ENCODE measurements around the gene CREG1.

CREG1 gene

DNA sequence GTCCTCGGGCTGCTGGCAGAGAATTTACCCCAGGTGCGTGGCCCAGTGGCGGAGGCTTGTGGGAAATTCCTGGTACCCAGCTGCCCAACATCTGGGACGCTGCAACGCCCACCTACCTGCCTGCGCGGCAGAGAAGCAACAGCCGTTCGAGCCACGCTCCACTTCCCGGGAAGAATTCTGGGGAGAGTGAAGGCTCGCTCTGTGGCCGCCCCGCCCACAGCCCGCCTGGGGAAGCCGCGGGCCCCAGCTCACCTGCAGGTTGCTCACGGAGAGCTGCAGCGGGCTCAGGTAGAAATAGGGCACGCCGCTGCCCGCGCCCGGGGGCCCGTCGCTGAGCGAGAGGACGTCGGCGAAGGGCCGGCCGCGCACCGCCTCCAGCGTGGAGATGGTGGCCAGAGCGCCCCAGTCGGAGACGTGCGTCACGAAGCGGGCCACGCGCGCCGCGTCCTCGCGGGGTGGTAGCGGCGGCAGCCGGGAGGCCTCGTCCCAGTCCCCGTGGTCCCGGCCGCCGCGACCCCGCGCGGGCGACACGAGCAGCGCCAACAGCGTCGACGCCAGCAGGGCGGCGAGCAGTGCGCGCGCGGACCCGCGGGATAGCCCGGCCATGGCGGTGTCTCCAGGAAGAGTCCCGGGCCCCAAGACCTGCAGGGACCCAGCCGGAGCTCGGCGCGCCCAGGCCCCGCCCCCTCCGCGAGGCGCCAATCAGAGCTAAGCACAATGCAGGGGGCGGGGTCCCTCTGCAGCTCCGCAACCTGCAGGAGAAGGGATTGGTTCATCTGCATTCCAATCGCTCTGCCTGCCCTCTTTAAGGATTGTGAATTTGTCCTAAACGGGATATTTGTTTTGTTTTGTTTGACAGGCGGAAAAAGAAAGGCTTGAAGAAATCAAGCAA, at the start of gene CREG1:
CREG1 (minus strand) TSS at position 627 of the 892 bp plus-strand sequence.
- TF ChIP-seq, protein P1, sequence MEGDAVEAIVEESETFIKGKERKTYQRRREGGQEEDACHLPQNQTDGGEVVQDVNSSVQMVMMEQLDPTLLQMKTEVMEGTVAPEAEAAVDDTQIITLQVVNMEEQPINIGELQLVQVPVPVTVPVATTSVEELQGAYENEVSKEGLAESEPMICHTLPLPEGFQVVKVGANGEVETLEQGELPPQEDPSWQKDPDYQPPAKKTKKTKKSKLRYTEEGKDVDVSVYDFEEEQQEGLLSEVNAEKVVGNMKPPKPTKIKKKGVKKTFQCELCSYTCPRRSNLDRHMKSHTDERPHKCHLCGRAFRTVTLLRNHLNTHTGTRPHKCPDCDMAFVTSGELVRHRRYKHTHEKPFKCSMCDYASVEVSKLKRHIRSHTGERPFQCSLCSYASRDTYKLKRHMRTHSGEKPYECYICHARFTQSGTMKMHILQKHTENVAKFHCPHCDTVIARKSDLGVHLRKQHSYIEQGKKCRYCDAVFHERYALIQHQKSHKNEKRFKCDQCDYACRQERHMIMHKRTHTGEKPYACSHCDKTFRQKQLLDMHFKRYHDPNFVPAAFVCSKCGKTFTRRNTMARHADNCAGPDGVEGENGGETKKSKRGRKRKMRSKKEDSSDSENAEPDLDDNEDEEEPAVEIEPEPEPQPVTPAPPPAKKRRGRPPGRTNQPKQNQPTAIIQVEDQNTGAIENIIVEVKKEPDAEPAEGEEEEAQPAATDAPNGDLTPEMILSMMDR (IDR thresholded peaks at IDR 0.05; ENCODE audit: control insufficient read depth, insufficient read depth, low read depth, low read length, missing control alignments) = no peak
- H3K4me3 ChIP-seq (ENCODE audit: control insufficient read depth, low read depth, low read length) = peak within 1 kb of the TSS; percentile 49
- DNase-seq (ENCODE audit: low read depth) = peak; percentile 41

DNA sequence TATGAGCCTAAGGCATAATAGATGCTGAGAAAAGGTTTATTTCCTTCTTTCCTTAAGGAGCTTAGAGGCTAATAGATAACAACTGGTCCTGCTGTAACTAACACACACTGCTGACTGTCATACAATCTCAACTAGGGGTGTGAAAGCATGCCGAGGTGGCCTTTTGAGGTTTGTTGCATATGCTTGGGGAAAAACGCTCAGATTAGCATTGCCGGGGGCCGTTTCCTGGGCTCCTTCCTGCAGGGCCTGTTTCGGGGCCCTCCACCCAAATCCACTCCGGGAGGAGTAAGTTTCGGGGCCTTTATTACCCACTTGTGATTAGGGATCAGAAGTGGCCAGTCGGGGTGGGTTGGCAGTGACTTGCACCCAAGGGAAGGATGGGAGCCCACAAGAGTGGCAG, 49.3 kb upstream of the CREG1 start:
- TF ChIP-seq, protein P1 (IDR thresholded peaks at IDR 0.05; ENCODE audit: control insufficient read depth, insufficient read depth, low read depth, low read length, missing control alignments) = no peak
- no peak for DNase-seq (ENCODE audit: low read depth)
- H3K4me3 ChIP-seq (ENCODE audit: control insufficient read depth, low read depth, low read length) = no peak overlapping the region

DNA sequence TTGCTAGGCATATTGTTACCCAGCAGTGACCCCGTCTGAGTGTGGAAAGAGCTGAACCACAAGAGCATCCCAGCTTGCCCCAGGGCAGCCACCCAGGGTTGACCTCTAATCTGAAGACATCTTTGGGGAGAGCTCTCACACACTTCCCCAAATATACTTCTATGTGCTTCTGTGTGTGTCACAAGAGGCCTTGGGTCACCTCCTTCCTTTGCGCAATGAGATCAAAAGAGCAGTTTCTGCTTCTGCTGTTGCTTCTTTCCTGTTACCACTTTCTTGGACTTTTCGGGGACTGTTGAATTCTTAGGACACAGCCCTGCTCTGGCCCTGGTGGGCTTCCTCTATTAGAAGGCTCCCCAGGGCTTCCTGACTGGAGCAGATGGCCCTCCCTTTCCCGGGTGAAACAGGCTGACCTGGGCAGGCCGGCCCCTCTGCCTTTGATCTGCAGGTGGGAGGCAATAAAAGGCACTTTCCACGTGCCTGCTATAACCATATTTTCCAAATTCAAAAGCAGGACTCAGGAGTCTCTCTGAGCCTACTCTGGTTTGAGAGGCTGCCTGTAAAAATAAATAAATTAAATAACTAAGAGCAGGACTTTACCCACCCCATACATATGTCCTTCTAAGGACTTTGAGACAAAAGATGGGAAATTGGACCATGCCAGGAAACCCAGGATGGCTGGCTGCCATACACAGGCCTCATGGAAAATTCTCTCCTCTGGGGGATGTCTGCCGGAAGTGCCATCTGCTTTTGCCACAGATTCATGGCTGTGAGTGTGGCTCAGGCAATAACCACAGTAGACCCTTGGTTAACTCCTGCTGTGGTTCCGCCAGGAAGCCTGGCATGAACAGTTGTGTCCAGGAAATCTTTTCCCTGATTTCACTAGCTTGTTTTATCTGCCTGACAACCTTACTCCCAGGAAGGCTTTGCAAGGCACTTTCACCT, 48.2 kb upstream of the CREG1 start:
- no peak overlapping the region for H3K4me3 ChIP-seq (ENCODE audit: control insufficient read depth, low read depth, low read length)
- TF ChIP-seq, protein P1 (IDR thresholded peaks at IDR 0.05; ENCODE audit: control insufficient read depth, insufficient read depth, low read depth, low read length, missing control alignments) = no peak
- no peak for DNase-seq (ENCODE audit: low read depth)

DNA sequence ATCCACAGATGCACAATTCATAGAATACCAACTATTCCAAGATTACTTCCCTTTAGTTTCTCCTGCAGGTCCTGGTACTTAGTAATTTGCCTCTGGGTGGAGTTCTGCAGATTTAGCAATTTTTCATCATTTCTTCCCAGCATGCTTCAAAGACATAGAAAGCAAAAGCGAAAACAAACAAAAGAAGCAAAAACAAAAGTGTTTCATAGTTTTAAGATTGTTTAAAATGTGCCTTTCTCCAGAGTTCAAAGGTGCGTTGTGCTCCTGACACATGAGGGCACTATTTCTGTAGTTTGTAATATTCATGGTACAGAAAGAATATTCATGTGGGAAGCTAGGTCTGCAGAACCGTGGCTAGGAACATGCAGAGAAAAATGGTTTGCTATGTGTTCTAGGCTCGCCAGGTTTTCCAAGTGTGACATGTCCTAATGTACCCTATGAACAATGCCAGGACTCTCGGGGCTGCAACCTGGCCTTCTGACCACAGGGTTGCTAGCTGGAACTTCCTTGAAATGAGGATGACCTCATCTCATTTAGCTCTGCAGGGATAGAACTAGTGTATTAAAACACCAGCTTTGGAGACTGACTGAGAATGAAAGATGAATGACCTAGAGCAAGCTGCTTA, 46.5 kb upstream of the CREG1 start:
- no peak overlapping the region for H3K4me3 ChIP-seq (ENCODE audit: control insufficient read depth, low read depth, low read length)
- DNase-seq (ENCODE audit: low read depth) = peak; percentile 5
- TF ChIP-seq, protein P1 (IDR thresholded peaks at IDR 0.05; ENCODE audit: control insufficient read depth, insufficient read depth, low read depth, low read length, missing control alignments) = peak; percentile 57

DNA sequence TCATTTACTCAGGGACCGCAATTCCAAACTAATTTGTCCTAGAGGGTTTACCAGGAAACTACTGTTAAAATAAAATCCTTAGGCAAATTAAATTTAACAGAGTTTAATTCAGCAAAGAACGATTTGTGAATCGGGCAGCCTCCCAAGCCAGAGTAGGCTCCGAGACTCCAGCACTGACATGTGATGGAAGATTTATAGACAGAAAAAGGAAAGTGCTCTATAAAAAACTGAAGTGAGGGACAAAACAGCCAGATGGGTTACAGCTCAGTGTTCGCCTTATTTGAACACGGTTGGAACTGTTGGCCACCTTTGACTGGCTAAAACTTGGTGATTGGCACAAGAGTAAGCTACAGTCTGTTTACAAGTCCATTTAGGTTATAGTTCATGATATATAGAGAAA, 41.3 kb upstream of the CREG1 start:
- DNase-seq (ENCODE audit: low read depth) = no peak
- TF ChIP-seq, protein P1 (IDR thresholded peaks at IDR 0.05; ENCODE audit: control insufficient read depth, insufficient read depth, low read depth, low read length, missing control alignments) = no peak
- H3K4me3 ChIP-seq (ENCODE audit: control insufficient read depth, low read depth, low read length) = no peak overlapping the region

DNA sequence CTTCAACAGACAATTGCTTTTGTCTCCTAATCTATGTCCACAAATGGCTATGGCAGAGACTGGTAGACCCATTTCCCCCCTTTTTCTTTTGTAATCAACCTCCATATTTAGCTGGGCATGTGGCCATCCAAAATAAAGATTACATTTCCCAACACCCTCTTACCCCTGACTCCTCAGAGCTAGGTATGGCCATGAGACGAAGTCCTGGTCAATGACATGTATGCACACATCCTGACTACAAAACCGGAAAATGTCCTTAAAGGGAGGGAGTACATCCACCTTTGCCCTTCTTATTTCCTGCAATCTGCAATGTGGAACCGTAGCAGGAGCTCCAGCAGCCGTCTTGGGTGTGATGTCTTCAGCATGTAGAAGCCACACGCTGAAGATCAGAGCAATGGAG, 40.3 kb upstream of the CREG1 start:
- no peak overlapping the region for H3K4me3 ChIP-seq (ENCODE audit: control insufficient read depth, low read depth, low read length)
- no peak for DNase-seq (ENCODE audit: low read depth)
- TF ChIP-seq, protein P1 (IDR thresholded peaks at IDR 0.05; ENCODE audit: control insufficient read depth, insufficient read depth, low read depth, low read length, missing control alignments) = no peak

Measured in AG09309 (cell line).